Measurements from ENCODE around the gene WHRN.

Gene WHRN

DNA sequence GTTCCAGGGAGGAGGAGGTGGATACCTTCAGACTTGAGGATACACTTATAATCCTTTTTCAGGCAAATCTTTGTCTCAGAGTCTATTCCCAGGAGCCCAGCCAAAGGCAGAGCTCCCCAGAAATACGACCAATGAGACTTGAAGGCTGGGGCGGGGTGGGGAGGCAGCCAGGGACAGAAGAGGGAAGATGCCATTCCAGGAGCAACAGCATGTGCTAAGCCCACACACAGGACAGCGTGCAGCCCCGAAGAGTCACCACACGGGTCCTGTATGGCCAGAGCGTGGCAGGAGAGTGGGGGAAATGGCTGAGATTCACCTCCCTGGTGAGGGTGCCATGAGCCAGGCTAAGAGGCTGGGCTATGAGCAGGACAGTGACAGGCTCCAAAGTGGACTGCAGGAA, 35.2 kb downstream of the WHRN start:
- DNase-seq, result no peak

DNA sequence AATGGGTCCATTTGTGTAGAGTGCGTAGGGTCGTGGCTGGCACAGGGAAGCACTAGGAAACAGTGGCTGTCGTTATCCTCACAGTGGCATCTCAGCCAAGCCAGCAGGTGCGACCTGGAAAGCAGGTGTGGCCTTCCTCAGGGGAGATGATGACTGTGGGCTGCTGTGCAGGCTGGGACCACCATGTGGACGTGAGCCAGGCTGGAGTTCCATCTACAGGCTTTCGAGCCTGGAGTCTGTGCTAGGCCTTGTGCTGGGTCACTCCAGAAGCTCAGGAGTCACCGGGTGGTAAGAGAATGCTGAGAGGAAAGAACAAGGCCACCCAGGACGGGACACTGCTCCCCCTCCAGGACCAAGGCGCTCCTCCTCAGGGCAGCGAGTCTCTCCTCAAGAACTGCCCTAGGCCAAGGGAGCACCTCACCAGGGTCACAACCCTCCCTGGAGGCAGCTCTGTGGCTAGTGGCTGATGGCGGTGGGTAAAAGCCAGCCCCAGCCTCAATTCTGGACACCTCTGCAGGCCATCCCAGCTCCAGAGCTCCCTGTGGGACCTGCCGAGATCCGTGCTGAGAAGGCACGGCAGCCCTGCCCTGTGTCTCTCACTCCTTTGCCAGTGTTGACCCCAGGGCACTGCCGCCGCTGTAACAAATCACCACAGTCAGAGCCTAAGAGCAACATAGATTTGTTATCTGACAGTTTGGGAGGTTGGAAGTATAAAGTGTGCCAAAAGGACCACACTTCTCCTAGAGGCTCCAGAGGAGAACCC, 36.0 kb downstream of the WHRN start:
- no peak for DNase-seq

DNA sequence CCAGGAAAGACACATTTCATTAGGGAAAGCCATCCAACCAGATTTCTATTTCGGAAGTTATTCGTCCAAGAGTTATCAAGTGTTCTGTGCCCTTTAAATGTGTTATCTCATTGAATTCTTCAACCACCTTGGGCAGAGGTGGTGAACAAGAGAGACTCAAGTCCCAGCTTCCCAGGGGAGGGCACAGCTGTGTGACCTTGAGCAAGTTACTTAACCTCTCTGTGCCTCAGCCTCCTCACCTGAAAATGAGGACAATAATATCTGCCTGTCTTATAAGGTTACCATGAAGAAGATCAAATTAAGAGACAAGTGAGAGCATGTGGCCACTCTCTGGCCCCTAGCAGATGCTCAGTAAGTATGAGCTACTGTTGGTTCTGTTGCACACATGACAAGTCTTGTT, 37.4 kb downstream of the WHRN start:
- DNase-seq, result no peak

DNA sequence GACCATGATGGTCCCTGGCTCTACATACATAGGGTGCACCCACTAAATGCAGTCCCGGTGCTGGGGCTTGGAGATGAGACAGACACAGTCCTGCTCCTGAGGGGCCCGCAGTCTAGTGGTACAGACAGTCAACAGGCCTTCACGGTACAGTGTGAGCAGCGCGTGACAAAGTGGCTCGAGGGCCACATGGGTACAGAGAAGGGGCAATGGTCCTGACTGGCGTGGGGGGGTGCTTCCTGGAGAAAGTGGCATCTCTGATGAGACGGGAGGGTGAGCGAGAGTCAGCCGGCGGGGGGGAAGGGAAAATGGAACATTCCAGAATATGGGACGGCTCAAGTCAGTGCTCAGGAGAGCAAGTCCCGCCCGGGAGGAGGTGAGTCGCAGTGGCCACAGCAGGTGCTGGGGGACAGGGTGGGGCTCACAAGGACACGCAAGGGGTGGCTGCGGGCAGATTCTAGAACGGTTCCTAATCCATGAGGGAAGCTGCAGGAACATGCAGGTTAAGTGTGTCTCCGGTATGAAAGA, 38.0 kb downstream of the WHRN start:
- no peak for DNase-seq

DNA sequence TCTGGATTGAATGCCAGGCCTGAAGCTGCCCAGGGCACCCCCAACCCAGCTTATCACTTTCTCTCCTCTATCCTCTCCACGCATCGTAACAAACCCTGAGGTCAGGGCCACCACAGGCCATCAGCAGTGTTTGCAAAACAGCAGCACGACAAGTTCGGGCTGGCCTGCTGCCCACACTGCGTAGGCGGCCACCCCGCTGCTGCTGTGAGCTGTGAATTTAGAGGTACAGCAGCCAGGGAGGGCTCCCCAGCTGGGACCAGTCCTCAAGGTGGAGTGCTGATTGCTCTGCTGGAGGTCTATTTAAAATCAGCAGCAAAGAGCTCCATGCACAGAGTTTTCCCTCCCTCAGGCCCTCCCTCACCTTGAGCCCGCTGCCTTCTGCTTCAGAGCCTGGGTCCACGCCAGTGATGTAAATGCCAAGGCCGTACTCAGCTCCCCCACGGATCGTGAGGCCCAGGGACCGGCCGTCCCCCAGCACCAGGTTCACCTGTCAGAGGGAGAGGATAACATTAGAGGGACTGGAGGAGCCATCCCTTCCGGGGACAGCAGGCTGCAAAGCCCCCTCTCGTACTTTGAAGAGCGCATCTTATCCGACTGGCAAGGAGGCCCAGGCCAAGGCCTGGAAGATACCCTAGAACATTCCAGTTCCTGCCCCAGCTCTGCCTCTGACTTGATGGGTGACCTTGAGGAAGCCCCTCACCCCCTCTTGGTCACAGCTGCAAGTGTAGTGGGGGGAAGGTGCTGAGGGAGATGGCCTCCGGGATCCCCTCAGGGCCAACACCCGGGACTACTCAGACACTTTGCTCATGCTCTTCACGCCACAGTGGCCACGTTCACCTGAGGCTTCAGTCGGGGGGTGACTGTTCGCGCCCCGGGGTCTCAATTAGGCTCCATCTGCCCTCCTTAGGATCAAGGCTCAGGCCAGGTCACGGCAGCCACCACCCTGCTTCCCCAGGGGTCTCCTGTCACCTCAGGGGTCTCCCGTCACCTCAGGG, 39.1 kb downstream of the WHRN start:
- DNase-seq, result no peak

DNA sequence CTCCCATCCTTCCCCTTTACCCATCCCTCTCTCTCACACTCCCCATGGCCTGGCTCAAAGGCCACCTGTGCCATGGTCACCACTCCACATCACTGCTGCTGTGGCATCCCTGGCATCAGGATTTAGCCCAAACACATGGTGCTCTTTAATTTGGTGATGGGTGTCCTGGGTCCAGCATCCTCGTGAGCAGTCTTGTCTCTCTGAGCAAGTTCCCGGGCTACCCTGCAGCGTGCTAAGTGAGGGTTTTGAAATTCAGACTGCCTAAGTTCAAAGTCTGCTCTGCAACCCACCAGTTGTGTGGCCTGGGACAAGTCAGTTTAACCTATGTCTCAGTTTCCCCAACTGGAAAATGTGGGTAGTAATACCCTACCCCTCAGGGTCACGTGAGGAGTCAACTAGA, 39.9 kb downstream of the WHRN start:
- DNase-seq, result no peak

DNA sequence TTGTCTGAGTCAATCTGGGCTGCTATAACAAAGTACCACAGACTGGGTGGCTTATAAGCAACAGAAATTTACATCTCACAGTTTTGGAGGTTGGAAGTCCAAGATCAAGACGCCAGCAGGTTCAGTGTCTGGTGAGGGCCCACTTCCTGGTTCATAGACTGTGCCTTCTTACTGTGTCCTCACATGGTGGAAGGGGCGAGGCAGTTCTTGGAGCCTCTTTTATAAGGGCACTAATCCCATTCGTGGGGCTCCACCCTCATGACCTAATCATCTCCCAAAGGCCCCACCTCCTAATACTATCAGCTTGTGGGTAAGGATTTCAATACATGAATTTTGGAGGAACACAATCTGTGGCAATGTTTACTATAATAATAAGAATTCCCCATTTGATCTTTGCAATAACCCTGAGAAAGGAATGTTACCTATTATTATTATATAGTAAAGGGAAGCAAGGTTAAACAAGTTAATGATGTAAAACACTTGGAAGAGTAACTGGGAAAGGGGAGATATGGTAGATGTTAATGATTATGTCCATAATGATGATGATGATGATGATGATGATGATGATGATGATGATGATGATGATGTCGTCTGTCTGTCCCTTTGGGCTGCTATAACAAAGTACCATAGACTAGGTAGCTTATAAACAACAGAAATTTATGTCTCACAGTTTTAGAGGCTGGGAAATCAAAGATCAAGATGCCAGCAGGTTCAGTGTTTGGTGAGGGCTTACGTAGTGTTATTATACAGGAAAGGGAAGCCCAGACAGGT, 40.8 kb downstream of the WHRN start:
- DNase-seq, result no peak

DNA sequence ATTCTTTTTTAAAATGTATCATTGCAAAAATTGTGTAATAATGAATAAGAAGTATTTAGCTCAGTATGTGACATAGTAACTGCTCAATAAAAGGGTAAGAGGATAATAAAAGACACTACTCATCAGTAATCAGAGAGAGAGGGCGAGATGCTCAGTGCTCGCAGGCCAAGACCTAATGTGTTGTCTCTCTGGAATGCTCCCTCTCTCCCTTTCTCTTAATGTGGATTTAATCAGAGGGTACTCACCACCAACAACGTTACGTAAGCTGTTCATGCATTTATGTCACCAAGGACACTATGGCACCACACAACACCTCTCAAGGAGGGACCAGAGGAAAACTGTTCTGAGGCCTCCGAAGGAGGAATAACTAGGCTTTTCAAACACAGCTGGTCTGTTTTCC, 42.5 kb downstream of the WHRN start:
- DNase-seq, result no peak

DNA sequence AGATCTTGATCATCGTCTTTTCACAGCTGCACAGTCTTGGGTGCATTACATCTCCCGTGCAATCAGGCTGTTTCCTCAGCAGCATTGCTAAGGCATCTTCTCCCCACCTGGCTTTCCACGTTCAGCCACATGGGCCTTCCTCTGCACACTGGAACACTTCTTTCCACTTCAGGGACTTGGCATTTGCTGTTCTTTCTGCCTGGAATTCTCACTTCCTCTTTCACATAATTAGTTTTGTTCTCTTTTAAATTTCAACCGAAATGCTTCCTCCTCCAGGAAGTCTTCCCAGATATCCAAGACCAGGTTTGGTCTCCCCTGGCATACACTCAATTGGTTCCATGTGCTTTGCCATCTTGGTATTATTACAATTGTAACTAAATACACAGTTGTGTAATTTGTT, 43.8 kb downstream of the WHRN start:
- no peak for DNase-seq

DNA sequence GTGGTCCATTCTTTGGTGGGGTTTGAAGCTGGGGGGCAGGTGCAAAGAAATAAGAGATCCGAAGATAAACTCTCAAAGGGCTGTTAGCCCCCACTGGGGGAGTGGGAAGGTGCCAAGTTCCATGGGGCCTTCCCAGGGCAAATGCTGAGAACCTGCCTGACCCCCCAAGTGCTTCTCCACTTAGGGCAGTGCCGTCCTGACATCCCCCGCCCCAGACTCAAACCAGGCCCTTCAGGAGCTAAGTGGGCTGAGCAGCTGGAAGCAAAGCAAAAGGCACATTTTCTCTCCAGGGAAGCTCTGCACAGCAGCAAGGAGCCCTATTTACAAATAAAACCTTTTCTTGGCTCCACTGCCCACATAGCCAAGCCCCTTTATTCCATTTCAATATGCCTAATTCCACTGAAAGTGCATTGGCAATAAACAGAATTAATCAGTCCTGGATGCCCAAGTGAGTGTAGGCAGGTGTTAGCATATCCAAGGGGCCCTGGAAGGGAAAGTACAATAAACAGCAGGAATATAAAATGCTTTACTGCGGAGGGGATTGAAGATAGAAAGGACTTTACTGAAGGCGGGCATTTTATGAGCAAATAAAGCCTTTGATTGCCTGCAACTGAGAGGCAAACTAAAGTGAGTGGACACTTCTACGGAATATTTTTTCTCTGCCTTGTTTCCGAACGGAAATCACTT, 44.6 kb downstream of the WHRN start:
- DNase-seq, result no peak

DNA sequence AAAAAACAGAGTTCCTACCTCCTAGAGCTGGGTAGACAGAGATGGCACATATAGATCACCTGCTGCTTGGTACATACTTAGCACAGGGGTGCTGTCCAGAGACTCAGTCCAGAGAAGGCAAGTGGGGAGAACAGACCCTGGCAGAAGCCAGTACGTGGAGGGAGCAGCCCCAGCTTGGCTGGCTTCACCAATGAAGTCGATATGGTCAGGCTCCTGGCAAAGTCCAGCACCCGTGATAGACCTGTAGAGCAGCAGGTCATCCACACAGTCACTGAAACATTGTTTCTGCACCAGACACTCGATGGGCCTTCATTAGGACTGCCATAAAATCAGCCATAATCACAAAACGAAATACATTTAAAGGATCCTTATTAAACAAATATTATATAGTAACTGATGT, 45.8 kb downstream of the WHRN start:
- DNase-seq, result no peak

DNA sequence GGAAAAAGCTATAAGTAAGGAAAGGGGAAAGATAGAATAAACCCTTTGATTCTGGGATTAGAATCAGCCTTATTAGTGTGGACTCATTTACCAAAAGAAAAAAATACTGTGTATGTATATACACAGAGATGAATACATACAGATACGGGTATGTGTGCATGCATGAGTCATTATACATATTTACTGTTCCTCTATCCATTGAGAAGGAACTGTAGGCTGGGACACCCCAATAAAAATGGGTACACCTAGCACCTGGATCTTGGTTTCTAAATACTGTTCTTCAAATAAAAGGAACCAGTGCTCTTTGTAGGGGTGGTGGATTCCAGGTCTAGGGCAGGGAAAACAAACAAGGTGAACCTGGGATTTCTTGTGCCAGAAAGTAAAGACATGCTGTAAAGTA, 48.3 kb downstream of the WHRN start:
- no peak for DNase-seq

DNA sequence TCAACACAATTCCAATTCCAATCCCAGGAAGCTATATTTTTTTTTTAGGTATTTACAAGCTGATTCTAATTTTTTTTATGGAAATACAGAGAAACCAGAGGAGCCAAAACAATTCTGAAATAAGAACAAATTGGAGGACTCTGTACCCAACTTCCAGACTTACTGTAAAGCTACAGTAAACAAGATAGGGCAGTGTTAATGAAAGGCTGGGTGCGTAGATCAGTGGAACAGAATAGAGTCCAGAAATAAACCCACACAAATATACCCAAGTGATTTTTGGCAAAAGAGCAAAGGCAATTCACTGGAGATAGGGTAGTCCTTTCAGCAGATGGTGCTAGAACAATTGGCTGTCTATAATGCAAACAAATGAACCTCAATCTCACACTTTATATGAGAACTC, 50.6 kb downstream of the WHRN start:
- DNase-seq, result no peak

DNA sequence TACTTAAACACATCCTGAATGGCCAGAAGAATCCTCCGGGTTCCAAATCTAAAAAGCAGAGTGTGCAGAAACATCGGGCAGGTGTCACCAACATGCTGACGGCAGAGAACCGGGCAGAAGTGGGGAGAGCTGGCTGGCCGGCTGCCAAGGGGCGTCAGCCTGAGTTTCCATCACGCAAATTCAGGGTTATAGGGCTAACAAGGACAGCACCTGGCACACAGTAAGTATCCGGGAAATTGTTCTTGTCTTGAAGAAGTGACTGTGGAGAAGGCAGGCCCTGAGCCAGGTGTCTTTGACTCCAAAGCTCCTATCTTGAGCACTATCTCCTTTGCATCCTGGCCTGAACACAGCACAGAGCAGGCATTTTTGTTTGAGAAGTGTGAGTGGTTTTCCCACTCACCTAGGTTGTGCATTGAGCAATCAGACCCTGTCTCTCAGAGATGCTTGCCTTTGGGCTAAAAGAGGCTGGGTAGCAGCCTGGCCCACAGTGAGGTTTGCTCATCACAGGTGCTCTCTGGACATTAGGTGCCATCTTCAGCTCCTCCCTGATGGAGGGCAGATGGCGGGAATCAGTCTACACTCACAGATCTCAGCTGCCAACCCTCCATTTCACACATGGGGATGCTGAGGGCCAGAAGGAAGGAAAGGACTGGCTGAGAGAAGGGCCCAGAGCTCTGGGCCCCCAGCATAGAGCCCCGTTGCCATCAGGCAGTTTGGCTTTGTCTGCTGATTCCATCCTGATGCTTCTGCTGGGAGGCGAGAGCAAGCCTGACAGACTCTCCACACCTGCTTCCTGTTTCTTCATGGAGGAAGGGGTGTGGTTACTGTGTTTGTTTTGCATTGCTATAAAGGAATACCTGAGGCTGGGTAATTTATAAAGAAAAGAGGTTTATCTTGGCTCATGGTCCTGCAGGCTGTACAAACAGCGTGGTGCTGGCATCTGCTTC, 52.8 kb downstream of the WHRN start:
- peak; percentile 44 for DNase-seq

DNA sequence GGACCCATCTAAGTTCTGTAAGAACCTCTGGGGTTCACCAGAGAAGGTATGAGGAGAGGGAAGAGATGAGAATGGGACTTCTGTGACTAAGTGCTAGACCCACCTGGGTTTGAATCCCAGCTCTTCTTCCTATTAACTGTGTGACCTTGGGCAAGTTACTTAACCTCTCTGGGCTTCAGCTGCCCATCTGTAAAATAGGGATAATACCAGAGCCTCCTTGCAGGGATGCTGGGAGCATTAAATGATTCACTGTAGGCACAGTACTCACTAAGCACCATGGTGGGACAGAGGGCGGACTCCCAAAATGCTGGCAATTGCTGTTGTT, 53.6 kb downstream of the WHRN start:
- DNase-seq, result no peak

DNA sequence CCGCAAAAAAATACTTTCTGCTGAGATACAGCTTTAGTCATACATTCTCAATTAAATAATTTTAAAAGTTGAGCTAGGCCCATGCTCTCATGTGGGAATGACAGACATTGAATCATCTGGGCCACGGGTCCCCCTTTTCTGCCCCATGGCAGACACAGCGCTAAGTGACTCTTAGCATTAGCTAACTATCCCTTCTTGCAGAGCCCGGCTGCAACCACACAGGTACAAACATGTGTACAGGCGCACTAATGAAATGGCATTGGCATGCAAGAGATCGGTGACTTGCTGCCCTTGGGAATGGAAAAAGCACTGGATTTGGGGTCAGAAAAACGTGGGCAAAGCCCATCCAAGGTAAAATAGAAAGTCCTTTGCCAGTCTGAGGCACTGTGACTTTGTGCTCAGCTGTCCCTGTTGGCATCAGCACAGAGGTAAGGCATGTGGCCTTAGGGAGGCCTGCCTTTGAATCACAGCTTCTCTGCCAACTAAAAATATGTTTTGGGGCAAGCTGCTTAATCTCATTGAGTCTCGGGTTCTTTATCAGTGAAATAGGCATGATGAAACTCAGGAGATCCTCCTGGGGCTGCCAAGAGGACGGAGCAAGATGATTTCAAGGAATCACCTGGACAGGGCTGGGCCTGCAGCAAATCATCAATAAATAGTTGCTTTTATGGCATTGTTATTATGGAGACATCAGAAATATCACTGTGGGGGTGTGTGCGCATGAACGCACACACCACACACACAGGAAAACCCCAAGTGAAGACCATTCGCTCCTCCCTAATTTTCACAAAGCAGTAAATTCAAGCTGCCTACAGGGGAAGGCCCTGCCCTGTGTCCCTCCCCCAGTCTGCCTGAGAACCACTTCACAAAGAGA, 54.2 kb downstream of the WHRN start:
- no peak for DNase-seq

DNA sequence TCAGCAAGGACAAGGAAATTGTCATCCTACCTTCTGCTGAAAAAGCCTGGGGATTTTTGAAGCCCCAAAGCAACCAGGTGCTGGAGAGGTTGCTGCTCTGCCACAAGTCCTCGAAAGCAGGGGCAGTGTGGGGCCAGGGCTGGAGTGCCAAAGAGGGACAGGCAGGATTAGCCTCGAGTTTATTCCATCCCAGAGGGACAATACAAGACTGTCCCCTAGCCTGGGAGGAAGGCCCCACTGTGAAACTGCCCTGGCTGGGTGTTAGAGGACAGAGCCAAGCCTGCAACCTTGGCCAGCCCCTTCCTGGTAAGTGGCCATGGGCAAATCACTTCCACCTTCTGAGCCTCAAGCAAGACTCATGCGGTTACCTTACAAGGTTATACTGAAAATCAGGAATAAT, 55.1 kb downstream of the WHRN start:
- DNase-seq, result no peak

DNA sequence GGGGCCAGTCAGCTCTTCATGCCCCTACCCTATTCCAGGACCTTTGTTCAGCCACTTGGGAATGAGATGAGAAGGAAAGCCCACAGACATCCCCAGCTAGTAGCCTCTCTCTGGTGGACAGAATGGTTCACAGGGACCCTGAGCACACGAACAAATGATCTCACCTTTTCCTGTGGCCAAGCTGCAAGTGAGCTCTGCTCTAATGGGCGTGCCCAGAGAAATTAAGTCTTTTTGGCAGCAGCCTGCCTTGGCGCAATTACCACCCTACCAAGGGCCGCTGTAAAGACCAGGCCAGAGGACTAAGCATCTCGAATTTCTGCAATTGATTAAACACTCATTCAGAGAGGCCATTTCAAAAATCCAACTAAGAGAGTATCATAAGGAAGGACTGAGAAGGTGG, 56.0 kb downstream of the WHRN start:
- no peak for DNase-seq

DNA sequence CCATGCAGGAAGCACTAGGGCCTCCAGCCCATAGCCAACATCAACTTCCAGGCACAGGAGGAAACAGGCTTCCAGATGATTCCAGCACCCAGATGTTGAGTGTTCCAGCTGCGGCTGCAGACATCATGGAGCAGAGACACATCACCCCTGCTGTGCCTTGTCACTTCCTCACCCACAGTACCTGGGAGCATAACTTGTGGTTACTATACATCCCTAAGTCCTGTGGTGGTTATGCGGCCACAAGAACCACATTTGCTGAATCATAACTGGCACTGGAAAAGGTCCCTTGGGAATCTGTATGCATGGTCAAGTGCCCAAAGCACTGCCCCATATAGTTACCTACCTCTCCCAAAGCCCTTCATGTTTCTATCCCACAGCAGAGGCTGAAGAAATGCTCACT, 56.6 kb downstream of the WHRN start:
- DNase-seq, result no peak

DNA sequence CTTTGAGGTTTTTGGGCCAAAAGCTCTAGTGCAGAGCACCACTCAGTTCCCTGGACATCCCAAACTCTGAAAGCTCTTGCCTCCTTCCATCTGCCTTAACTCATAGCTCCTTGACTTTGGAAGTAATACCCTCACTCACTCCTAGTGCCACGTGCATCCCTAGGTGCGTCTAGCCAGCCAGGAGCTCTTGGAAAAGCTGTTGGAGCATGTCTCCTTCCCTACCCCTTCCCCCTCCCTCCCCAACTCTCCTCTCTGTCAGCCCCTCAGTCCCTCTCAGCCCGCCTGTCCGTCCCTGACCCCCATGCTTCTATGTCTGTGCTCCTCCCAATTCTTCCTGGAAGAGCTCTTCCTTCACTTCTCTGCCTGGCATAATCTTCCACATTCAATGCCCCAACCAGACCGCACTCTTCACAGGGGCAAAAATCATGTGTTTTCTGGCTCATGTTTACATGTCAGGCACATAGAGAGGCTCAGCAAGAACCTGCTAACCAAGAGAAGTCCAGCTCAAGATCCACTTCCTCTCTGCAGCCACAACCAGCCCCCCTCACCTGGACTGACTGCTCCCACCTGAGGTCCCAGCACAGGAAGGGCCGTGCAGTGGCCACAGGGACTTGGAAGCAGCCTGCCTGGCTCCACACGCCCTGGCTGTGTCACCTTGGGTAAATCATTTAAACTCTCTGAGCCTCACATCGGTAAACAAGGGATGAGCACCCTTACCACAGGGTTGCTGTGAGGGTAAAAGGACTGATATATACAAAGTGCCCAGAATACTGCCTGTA, 58.4 kb downstream of the WHRN start:
- no peak for DNase-seq
